Stimulated activated memory B cell treated with anti-CD40 and anti-IgM and Interleukin-4, amounts not matched to agents 10 μg/mL and 1 μg/mL and 100 μg/mL, for 72 hours (primary cell): Measurements from ENCODE around the gene BMPER.

ENCODE experiments used
- ATAC-seq: fragments of 150-1000 bp; cut with Tn5 transposase; 2 replicates; pipeline ENCODE4 v1.10.0; 2021
- H3K27ac Mint-ChIP-seq: one replicate; pipeline ENCODE4 v1.8.0; 2022; ENCODE audit warnings: mild to moderate bottlenecking, mixed read lengths
- H3K27me3 Mint-ChIP-seq: one replicate; pipeline ENCODE4 v1.8.0; 2022; ENCODE audit warnings: mixed read lengths
- H3K36me3 Mint-ChIP-seq: one replicate; pipeline ENCODE4 v1.8.0; 2022; ENCODE audit warnings: mixed read lengths
- H3K4me1 Mint-ChIP-seq: one replicate; pipeline ENCODE4 v1.8.0; 2022; ENCODE audit warnings: mixed read lengths
- H3K4me3 Mint-ChIP-seq: one replicate; pipeline ENCODE4 v1.8.0; 2022; ENCODE audit warnings: mild to moderate bottlenecking, moderate library complexity, mixed read lengths
- H3K9me3 Mint-ChIP-seq: one replicate; pipeline ENCODE4 v1.8.0; 2022; ENCODE audit warnings: mixed read lengths

BMPER gene

GRCh38 chr7:33964417-33965182 is 59.3 kb downstream of the BMPER start:
- no peak overlapping the region for H3K27ac Mint-ChIP-seq
- no peaks in the 10 kb centered on the region for H3K27me3 Mint-ChIP-seq
- no peaks in the 10 kb centered on the region for H3K36me3 Mint-ChIP-seq
- no peaks in the 10 kb centered on the region for H3K9me3 Mint-ChIP-seq
- no peaks in the 10 kb centered on the region for H3K4me1 Mint-ChIP-seq
- no peak overlapping the region for H3K4me3 Mint-ChIP-seq
- ATAC-seq, result no peak

- H3K9me3 Mint-ChIP-seq, result no peaks in the 10 kb centered on the region
- H3K36me3 Mint-ChIP-seq, result no peaks in the 10 kb centered on the region
- no peaks in the 10 kb centered on the region for H3K27me3 Mint-ChIP-seq
- no peaks in the 10 kb centered on the region for H3K4me1 Mint-ChIP-seq
- no peak overlapping the region for H3K4me3 Mint-ChIP-seq
- ATAC-seq, result no peak
- no peak overlapping the region for H3K27ac Mint-ChIP-seq
Observed at GRCh38 chr7:33965183-33965744, 59.9 kb downstream of the BMPER start.

DNA sequence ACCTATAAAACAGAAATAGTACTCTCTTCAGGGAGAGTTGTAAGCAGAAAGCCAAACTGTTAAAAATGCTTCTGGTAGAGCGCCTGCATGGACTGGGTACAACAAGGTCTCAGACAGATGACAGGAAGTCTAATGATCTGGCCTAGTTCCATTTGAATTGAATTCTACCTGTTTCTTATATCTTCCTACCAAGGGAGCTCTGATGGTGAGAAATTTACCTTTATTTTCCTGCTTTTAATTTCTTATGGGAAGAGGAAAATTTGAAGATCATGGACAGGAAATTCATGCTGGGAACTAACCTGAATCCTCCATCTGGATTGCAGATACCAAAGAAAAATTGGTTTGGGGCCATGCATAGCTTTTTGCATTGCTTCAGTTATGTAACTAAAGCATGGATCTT is 63.3 kb downstream of the BMPER start:
- Mint-ChIP-seq H3K4me3 (no peak overlapping the region), H3K27me3 (peaks cover 10% of the 10 kb centered on the region), H3K36me3 (no peaks in the 10 kb centered on the region), H3K4me1 (no peaks in the 10 kb centered on the region), H3K27ac (no peak overlapping the region), H3K9me3 (no peaks in the 10 kb centered on the region)
- no peak for ATAC-seq

DNA sequence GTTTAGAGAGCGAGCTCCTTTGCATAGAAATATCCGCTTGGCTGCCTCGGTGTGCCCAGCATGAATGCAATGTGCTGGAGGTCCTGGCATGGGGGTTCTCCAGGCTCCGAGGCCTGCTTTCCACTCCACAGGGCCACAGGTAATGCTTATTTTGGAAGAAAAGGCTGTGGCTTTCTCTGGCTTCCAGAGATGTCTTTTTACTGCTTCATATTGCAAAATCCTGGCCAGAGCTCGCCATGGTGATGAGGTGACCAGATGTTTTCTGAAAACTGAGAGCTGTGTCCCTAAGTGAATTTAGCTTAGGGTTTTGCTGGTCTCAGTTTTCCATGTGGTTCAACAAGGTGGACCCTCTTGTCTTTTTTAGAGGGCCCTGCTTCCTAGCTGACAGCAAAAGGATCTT is 65.2 kb downstream of the BMPER start:
- Mint-ChIP-seq H3K4me3 (no peak overlapping the region), H3K36me3 (no peaks in the 10 kb centered on the region), H3K4me1 (no peaks in the 10 kb centered on the region), H3K27me3 (peaks cover 10% of the 10 kb centered on the region), H3K9me3 (no peaks in the 10 kb centered on the region), H3K27ac (no peak overlapping the region)
- no peak for ATAC-seq

DNA sequence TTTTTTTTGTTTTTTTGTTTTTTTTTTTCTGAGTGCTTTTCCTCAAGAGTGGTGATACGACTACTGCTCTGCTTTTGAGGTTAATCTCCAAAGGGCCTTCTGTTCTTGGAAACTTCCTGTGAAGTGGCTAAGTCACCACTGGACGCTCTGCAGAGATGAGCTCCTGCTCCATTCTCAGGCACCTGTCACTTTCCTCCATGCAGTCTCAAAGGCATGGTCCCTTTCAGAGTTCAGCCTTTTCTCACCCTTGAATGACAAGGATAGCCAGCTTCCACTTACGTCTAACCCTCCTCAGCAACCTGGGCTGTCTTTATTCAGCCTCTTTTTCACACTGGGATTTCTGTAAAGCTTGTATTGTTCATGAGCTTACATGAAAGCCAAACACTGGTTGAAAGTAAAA is 65.8 kb downstream of the BMPER start:
- Mint-ChIP-seq H3K4me3 (no peak overlapping the region), H3K9me3 (no peaks in the 10 kb centered on the region), H3K4me1 (no peaks in the 10 kb centered on the region), H3K27ac (no peak overlapping the region), H3K36me3 (no peaks in the 10 kb centered on the region), H3K27me3 (peaks cover 10% of the 10 kb centered on the region)
- ATAC-seq, result no peak

- Mint-ChIP-seq H3K36me3 (no peaks in the 10 kb centered on the region), H3K27ac (no peak overlapping the region), H3K9me3 (no peaks in the 10 kb centered on the region), H3K4me3 (no peak overlapping the region), H3K27me3 (peaks cover 10% of the 10 kb centered on the region), H3K4me1 (no peaks in the 10 kb centered on the region)
- ATAC-seq, result no peak
Observed at GRCh38 chr7:33973231-33974015, 68.1 kb downstream of the BMPER start.

GRCh38 chr7:33979300-33979806 is 74.0 kb downstream of the BMPER start:
- Mint-ChIP-seq H3K27ac (no peak overlapping the region), H3K27me3 (no peaks in the 10 kb centered on the region), H3K4me1 (no peaks in the 10 kb centered on the region), H3K36me3 (no peaks in the 10 kb centered on the region), H3K9me3 (no peaks in the 10 kb centered on the region), H3K4me3 (no peak overlapping the region)
- ATAC-seq, result no peak

DNA sequence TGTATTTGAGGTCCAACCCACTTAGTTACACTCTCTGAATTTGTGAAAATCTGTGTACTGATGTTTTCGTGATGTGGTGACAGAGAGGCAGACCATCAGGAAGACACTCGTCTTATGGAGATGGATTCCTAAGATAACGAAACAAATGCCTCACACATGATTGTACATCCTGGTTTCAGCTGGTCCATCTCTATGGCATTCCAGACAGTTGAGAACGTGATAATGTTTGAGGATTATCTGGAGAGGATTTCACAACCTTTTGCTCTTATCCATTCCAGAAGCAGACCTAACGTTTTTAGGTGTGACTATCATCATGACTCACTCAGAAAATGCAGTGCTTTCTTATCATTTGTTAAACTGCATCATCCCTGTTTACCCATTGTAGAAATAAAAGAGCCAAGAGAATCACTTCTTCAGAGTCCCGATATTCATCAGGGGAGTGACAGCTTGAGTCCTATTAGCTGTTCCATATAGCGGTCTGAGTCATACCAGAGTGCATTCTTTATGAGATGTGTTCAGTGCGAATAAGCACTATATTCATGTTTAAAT is 74.5 kb downstream of the BMPER start:
- no peak for ATAC-seq
- H3K36me3 Mint-ChIP-seq, result no peaks in the 10 kb centered on the region
- H3K9me3 Mint-ChIP-seq, result no peaks in the 10 kb centered on the region
- H3K4me1 Mint-ChIP-seq, result no peaks in the 10 kb centered on the region
- H3K27ac Mint-ChIP-seq, result no peak overlapping the region
- H3K27me3 Mint-ChIP-seq, result no peaks in the 10 kb centered on the region
- H3K4me3 Mint-ChIP-seq, result no peak overlapping the region

DNA sequence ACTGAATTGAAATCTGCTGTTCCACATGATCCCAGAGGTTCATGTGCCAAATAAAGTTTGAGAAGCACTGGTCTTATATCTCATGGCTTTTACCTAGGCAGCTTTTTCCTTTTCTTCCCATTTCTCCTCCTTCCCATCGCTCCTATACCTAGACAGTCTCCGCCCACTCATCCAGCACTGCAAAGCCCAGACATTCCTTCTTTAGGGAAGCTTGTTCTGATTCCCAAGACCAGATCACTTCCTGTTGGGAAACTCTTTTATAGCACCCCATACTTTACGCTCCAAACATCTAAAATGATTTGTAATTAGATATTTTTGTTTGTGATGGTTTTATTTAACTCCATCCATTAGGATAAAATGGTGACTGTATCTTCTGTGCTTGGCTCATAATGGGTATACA is 75.9 kb downstream of the BMPER start:
- no peaks in the 10 kb centered on the region for H3K9me3 Mint-ChIP-seq
- H3K36me3 Mint-ChIP-seq, result no peaks in the 10 kb centered on the region
- H3K27me3 Mint-ChIP-seq, result no peaks in the 10 kb centered on the region
- H3K27ac Mint-ChIP-seq, result no peak overlapping the region
- no peaks in the 10 kb centered on the region for H3K4me1 Mint-ChIP-seq
- H3K4me3 Mint-ChIP-seq, result no peak overlapping the region
- ATAC-seq, result no peak

DNA sequence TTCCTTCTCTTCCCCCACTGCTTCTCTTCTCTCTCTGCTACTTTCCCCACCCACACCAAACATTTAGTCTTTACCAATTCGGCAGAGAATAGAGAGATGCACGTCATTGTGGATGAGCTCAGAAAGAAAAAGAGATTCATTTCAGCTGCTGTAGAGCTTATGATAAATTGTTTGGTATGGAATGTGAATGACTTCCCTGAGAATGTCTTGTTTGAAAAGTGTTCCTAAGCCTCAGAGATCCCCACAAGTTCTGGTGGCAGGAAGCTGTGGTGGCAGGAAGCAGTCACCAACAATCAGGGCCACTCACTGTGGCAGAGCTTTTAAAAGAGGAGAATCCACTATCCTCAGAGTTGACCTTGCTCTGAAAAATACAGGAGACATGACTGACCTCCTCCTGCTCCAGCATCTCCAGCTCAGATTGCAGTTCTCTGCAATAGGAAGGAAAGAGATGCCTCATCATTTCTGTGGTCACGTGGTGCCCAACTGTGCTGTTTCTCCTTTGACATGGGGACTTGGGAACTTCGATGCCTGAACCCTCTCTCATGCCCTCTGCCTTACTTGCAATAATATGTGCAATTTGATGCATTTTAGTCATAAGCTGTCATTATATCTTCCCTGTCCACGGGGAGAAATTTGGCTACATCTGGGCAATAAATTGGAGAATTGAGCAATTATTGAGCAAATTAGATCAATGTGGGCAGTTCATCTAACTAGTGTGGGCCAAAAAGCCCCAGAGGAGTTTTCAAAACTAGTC is 76.5 kb downstream of the BMPER start:
- no peaks in the 10 kb centered on the region for H3K4me1 Mint-ChIP-seq
- no peak for ATAC-seq
- H3K9me3 Mint-ChIP-seq, result no peaks in the 10 kb centered on the region
- no peaks in the 10 kb centered on the region for H3K36me3 Mint-ChIP-seq
- H3K27ac Mint-ChIP-seq, result no peak overlapping the region
- no peak overlapping the region for H3K4me3 Mint-ChIP-seq
- H3K27me3 Mint-ChIP-seq, result no peaks in the 10 kb centered on the region

- Mint-ChIP-seq H3K27me3 (no peaks in the 10 kb centered on the region), H3K4me3 (no peak overlapping the region), H3K4me1 (no peaks in the 10 kb centered on the region), H3K36me3 (no peaks in the 10 kb centered on the region), H3K27ac (no peak overlapping the region), H3K9me3 (no peaks in the 10 kb centered on the region)
- ATAC-seq, result no peak
Observed at GRCh38 chr7:33982425-33982786, 77.1 kb downstream of the BMPER start.

DNA sequence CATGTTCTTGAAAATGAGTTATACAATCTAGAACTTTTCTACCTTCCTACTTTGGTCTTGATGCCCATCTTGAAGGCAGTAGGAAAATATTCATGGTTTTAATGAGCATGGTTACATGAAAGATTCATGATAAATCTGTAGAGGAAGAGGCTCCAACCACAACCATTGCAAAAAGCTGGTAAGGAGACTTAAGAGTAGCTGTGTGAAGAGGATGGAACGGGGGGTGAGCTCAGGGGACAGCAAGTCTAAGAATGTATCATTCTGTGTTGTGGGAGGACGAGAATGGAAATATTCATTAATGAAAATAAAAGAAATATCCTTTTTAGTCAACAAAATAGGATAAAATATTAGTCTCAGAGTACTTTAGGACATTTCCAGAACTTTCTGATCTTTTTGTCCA is 81.1 kb downstream of the BMPER start:
- Mint-ChIP-seq H3K27me3 (no peaks in the 10 kb centered on the region), H3K4me1 (no peaks in the 10 kb centered on the region), H3K4me3 (no peak overlapping the region), H3K27ac (no peak overlapping the region), H3K9me3 (no peaks in the 10 kb centered on the region), H3K36me3 (no peaks in the 10 kb centered on the region)
- ATAC-seq, result no peak

- ATAC-seq, result no peak
- Mint-ChIP-seq H3K27ac (no peak overlapping the region), H3K4me1 (no peaks in the 10 kb centered on the region), H3K27me3 (no peaks in the 10 kb centered on the region), H3K4me3 (no peak overlapping the region), H3K36me3 (no peaks in the 10 kb centered on the region), H3K9me3 (no peaks in the 10 kb centered on the region)
Observed at GRCh38 chr7:33986951-33987947, 81.9 kb downstream of the BMPER start.

DNA sequence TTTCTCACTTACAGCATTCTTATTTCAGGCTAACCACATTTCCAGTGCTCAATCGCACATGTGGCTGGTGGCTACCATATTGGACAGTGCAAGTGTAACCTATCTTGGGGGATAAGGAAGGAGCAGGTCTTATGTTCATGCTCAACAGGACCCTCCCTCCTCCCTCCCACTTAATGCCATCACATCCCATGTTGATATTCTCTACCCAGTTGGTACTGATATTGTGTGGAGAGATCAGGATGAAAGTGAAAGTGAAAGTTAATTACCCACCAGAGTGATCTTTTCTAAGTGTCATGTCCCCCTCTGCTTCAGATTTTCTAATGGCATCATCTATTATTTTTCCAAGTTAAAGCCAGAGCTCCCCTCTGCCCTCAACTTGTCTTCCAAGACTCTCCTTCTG is 91.6 kb downstream of the BMPER start:
- no peak overlapping the region for H3K4me3 Mint-ChIP-seq
- ATAC-seq, result no peak
- H3K4me1 Mint-ChIP-seq, result no peaks in the 10 kb centered on the region
- H3K27ac Mint-ChIP-seq, result no peak overlapping the region
- H3K27me3 Mint-ChIP-seq, result no peaks in the 10 kb centered on the region
- H3K36me3 Mint-ChIP-seq, result no peaks in the 10 kb centered on the region
- H3K9me3 Mint-ChIP-seq, result peaks cover 7% of the 10 kb centered on the region
